GM21737 (cell line): ENCODE data around the gene PPFIA1.

Experiments used
- ATAC-seq: cut with Tn5 transposase; IDR thresholded peaks from one replicate; pipeline ENCODE4 v1.9.1; 2021; ENCODE audit warnings: mild to moderate bottlenecking, moderate library complexity; ENCODE audit not compliant: unreplicated experiment

Gene PPFIA1

DNA sequence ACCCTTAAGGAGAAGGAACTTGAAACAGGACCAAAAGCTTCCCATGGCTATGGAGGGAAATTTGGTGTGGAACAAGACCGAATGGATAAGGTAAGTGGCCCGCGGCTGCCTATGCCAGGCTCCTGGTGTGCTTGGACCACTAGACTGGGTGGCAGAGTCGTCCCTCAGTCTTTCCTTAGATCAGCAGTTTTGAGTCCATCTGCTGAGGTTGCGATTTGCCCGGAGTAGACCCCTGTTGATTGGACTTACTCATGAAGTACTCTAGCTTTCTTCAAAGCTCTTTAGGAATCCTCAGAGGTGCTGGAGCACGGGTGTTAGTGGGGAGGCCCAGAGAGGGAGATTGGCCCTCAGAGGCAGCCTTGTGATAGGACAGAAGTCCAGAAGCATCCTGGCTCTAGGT is 139.4 kb downstream of the PPFIA1 start:
- no peak for ATAC-seq

DNA sequence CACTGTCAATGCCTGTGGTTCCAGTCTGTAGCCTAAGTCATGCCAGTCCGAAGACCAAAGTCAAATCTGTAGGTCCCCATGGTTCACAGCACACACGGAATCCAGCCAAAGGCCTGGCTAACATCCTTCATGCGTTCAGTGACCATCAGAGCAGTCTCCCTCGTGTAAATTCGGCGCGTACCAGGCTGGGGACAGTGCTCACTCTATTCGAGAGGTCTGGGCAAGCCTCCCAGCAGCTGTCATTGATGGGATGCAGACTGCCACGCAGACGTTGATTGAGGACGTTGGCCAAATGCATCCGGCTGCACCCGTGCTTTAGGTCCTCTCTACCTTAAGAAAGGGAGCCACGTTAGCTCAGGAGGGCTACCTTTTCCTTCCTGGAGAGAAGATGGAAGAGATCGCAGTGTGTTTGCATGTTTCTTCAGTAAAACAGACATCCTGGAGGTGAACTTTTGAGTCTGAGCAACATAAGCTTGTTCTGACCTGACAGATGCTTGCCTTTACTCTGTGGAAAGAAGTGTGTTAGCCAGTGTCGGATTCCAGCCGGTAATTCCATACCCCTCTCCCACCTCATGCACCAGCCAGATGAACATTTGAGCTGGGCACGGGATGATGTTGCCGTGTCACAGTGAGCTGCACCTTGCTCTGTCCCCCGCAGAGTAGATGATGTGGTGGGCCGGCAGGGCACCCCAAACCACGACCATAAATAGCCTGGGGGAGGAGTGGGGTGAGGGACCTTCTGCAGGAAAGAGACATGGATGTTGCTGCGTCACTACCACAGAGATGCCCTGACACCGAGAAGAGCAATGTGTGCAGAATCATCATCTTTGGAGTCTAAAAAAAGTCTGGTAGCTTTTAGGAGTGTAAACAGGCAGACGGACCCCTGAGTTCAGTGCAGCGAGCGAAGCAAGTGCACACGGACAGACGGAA is 140.1 kb downstream of the PPFIA1 start:
- ATAC-seq: no peak

DNA sequence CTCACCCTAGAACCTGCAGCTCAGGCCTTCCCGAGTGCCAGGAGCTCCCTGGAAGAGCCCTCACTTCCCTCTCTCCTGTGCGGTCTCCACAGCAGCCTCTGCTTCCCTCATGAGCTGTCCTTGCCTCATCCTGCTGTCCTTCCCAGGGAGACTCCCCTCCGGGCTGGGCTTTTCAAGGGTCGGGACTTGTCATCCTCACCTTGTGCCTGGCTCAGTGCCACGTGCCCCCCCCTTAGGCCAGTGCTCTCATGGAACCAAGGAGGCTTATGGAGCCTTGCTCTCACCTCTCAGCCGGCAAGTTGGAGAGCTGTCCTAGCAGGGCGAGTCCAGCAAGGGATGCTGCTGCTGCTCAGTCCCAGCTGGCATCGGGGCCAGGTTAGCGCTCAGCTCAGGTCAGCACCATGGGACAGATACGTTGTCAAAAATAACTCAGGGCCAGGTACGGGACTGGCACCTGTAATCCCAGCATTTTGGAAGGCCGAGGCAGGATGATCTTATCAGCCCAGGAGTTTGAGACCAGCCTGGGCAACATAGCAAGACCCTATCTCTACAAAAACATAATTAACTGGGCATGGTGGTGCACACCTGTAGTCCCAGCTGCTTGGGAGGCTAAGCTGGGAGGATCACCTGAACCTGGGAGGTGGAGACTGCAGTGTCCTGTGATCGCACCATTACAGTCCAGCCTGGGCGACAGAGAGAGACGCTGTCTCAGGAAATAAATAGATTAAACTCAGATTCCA is 141.4 kb downstream of the PPFIA1 start:
- ATAC-seq: no peak

DNA sequence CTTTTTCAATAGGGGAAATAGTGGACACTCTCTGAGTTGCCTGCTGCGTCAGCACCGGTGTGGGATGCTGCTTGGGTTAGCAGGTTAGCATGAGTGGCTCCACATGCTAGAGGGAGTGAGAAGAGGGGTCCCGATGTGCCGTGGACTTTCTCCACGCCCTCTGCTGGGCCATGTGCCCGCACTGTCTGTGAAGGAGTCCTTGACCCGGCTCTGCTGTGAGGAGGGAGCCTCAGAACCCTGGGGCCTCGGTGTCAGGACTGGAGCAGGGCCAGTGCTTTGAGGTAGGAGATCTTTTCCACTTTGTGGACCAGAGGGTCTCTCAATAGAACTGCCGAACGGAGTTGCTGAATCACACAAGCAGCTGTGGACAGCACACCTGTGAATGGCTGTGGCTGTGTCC is 142.7 kb downstream of the PPFIA1 start:
- ATAC-seq: no peak

DNA sequence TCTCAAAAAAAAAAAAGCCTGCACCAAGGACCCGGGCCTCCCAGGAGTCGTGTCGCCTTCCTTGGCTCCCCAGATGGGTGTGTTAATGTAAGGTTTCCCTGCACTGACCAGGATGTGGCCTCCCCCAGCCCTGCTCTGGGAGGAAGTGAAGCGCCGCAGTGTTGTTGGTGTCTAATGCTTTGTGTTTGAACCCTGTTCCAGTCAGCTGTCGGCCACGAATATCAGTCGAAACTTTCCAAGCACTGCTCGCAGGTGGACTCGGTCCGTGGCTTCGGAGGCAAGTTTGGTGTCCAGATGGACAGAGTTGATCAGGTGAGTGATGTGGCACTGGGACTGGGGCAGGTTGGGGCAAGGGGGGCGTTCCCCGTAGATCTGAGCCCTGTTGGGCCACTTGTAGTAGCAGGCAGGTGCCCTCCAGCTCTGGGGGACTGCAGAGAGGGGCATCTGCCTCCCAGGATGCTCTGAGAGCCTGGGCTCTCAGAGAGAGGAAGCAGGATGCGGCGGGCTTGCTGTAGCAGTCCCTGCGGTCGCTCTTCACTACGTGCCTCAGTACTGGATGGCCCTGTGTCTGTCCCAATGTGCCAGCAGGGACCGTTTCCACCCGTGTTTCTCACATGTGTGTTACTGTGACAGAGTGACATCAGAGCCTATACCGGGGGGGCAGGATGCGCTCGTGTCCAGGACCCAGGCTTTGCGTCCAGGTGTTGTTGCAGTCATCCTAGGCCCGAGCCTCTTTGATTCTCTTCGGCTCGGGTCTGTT is 144.0 kb downstream of the PPFIA1 start:
- no peak for ATAC-seq

DNA sequence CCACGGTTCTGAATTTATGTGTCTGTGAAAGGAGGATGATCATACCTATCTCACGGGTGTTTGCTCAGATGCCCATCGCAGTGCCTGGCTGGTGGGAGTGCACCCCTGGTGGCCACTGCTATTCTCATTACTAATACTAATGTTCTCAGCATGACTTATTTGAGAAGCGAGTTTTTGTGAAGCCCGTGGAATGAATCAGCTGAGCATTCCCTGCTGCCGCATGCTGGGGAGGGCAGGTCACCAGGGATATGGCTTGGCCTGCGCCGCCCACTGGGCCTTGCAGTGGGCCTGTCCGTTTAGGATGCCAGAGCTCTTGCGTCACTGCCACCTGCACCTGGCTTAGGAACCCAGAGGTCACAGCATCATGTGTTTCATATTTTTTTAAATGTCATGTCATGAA is 144.7 kb downstream of the PPFIA1 start:
- ATAC-seq: no peak

DNA sequence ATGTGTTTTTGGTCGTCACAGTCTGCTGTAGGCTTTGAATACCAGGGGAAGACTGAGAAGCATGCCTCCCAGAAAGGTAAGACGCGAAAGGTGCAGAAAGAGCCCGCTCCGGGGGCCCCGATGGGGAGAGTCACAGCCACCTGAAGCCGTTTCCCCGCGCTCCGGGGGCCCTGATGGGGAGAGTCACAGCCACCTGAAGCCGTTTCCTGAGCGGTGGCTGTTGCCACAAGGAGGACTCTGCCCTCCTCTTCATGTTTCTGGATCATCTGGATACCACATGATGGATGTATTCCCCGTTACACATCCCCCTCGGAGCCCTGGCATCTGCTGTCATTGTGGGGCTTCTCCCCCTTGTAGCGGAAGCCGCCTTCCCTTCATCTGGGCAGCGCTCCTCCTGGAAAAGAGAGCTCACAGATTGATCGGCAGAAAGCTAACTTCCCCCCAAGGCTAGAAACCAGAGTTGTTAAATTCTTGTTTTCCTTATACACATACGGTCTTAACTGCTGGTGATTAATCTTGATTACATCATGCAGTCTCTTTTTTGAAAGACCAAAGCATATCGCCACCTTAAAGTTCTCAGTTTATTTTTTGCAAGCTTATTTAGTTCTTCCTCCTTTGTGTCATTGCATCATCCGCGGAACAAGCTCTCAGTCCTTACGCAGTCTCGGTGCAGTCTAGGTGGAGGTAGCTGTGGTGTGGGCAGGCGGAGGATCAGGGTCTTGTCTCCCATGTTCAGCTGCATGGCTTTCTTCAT is 145.3 kb downstream of the PPFIA1 start:
- no peak for ATAC-seq

DNA sequence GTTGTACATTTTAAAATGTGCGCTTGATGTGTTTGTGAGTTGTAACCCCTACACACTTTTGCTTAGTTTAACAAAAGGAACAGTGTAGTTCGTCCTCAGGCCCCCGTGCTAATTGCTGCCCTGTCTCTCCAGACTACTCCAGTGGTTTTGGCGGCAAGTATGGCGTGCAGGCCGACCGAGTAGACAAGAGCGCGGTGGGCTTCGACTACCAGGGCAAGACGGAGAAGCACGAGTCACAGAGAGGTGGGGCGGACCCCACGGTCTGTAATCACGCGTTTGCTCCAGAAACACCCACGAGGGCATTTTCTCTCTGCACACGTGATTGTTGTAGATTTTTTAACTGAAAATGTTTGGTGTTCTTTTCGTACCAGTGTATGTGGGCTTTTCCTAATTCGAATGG is 146.4 kb downstream of the PPFIA1 start:
- no peak for ATAC-seq

DNA sequence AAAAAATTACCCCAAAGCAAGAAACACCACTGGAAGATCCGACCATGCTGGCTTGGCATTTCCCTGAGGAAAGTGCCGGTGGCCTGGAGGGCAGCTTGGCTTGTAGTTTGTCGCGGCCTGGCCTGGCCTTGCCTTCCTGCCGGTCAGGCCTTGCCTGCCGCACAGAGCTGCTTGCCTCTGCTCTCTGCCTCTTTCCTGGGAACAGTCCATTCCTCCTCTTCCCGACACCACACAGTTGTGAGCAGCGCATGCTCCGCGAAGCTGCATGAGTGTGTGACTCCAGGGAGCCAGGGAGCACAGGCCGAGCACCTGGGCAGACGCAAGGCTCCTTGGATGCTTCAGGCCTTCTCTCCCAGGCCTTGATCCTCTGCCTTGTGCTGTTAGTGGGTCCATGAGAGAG is 147.6 kb downstream of the PPFIA1 start:
- no peak for ATAC-seq

DNA sequence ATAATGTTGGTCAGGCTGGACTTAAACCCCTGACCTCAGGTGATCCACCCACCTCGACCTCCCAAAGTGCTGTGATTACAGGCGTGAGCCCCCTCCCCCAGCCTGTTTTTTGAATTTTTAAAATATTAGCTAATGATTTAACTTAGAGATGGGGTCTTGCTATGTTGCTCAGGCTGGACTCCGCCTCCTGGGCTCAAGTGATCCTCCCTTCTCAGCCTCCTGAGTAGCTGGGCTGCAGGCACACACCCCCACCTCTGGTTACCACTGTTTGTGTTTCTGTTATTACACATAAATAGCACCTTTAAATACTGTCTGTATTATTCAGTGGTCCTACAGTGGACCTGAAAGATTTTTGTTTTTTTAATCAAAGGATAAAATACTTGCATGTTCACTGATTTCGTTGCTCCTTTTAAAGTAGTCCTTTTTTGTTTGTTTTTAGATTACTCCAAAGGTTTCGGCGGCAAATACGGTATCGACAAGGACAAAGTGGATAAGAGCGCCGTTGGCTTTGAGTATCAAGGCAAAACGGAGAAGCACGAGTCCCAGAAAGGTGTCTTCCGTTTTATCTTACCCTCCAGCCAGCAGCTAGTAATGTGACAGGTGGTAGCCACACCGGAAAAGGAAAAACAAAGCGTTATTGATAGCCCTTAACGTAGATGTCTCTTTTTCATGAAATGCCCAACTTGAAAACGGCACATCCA is 149.0 kb downstream of the PPFIA1 start:
- ATAC-seq: no peak

DNA sequence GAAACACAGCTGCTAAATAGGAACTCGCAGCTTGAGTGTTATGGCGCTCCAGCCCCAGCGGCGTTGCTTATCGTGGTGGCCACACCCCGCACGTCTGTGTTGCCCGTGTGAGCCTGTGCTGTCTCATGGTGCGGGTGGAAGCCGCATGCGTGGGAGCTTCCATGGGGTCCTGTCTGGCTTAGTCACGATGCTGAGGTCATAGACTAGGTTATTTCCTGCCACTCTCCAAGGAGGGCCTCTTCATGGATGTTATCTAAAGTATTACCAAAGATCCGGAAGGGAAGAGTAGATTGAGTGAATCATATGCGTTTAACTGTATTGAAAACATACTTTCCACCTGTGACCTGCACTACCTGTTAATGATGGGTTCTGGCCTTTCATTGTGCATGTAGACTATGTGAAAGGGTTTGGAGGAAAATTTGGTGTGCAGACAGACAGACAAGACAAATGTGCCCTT is 149.5 kb downstream of the PPFIA1 start:
- no peak for ATAC-seq

DNA sequence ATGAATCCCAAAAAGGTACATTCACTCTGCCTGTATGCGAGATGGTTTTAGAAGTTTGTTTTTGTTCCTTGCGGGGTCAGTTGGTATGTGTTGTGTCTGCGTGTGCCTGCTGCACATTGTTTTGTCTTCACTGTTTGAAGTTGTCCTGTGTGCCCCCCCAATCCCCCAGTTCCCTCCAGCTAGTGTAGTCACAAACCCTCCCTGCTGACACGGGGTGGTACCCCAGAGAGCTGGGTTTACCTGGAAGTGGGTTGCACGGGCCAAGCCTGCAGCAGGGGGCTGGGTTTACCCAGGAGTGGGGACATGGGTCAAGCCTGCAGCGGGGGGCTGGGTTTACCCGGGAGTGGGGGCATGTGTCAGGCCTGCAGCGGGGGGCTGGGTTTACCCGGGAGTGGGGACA is 150.0 kb downstream of the PPFIA1 start:
- no peak for ATAC-seq

DNA sequence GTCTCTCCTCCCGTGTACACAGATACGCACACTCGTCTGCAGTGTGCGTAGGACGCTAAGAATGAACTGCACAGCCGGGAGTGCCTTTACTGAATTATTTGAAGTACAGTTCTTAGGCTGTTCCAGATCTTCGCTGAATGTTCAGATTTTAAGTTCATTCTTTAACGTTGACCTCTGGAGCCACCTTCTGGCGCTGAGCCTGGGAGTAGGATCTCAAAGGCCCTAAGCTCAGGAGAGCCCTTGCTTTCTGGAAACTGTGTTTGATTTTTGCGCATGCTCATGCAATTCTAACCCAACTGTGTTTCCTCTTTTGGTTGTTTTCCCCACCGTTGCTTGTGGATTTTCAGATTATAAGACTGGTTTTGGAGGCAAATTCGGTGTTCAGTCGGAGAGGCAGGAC is 150.6 kb downstream of the PPFIA1 start:
- no peak for ATAC-seq

DNA sequence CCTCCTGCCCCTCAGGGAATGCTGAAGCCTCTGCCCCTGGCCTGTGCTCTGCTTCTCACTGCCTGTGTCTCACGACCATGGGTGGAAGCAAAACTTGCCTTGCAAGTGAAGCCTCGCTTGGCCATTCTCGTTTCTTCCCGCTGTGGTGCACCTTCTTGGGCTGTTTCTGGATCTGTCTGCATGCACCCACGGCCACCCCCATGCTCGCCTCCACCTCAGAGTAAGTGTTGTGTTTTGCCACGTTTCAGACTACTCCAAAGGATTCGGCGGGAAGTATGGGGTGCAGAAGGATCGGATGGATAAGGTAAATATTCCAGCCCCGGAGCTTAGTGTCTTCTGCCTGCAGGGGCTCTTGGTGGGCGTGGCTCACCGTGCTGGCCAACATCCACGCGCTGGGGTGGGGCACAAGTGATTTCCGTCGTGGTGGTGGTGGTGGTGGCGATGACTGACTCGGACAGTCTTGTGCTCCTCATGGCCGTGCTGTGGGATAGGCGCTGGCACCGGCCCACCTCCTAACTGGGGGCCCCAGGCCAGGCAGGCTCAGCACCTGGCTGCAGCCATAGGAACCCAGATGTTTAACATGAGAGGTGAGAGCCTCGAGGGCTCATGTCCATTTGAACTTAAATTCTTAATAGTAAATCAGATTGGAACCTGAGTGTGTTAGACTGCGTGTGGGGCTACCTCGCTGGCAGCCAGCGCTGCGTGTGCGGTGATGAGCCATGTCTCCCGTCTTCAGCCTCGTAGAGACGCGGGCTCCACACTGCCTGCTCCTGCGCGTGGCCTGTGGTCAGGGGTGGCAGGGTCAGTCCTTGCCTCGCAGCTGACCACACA is 152.4 kb downstream of the PPFIA1 start:
- no peak for ATAC-seq

DNA sequence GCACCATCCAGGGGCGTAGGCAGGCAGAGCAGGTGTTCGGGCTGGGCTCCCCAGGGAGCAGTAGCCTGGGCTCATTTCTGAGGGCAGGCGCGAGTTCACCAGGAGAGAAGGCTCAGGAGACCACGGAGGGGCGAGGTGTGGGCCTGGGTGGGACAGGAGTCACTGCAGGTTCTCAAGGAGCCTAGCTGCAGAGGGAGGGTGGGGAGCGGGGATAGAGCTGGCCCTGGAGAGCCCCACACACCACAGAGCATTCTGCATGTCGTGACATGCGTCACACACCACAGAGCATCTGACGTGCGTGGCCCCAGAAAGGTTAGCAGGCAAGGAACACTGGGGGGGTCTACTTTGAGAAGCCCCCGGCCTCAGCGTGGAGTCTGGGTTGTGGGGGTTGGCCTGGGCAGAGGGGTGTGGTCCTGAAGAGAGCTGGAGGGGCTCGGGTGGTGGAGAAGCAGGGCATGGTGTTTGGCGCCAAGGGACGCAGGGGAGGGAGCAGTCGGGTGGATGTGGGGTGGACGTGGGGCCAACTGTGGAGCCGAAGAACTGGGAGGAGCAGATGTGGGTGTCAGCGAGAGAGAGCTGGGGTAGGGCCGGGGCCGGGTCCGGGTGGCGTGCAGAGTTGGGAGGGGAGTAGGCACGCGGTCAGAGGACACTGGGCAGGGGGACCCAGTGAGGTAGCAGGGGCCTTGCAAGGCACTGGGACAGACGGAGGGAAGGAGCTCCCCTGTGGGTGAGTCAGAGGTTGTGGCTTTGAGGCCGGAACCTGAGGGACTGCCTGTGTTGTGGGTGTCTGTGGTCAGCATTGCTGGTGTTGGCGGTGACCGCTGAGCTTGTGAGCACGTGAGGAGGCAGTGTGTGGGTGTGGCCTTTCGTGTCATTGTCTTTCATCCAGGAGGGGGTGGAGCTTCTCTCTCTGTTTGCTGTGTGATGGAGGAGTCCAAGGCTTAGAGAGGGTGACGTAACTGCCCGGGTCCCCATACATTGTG is 153.3 kb downstream of the PPFIA1 start:
- ATAC-seq: no peak

DNA sequence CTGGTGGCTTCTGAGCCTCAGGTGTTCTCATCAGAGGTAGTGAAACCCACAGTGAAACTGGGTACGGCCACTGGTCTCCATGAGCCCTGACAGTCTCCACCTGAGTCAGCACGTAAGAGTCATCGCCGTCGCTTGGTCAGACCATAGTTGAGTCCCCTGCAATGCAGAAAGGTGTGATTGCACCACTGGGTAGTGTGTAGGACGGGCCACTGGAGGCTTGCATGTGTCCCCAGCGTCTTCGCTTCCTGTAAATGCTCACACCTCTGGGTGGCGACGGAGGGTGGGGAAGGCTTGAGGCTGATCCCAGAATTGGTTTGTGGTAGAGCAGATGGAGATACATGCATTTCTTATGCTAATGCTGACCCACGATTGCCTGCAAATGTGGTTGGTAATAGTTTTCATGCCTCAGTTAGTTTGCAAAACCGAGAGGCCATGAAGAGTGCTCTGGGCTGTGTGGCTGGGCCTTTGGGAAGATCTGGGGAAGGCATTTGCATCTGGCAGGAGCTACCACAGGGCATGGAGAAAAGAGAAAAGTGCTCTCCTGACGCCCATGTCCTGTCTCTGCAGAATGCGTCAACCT is 154.4 kb downstream of the PPFIA1 start:
- ATAC-seq: no peak

DNA sequence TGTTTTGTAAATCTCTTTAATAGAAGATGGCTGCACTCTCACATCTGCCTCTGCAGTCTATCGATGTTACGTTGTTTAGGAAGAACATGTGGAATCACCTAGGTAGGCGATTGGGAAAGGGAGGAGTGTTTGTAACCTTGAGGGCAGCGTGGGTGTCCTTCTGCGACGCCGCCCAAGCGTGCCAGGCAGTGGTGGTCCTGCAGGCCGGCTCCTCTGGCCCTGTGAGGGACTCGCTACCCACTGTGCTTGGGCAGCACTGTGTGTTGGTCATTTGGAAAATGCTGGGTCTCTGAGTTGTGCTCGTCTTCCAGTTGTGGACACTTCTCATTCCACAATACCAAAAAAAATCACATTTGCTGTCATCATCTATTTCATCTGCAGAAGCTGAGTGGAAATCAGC is 156.9 kb downstream of the PPFIA1 start:
- no peak for ATAC-seq
